Medulla oblongata (tissue), 1 donor: ENCODE measurements around the gene PSMC3.

Experiments
- DNase-seq: peaks from one replicate; pipeline ENCODE4 v3.0.0-alpha.2; 2015; ENCODE audit errors: extremely low spot score

The PSMC3 gene

DNA sequence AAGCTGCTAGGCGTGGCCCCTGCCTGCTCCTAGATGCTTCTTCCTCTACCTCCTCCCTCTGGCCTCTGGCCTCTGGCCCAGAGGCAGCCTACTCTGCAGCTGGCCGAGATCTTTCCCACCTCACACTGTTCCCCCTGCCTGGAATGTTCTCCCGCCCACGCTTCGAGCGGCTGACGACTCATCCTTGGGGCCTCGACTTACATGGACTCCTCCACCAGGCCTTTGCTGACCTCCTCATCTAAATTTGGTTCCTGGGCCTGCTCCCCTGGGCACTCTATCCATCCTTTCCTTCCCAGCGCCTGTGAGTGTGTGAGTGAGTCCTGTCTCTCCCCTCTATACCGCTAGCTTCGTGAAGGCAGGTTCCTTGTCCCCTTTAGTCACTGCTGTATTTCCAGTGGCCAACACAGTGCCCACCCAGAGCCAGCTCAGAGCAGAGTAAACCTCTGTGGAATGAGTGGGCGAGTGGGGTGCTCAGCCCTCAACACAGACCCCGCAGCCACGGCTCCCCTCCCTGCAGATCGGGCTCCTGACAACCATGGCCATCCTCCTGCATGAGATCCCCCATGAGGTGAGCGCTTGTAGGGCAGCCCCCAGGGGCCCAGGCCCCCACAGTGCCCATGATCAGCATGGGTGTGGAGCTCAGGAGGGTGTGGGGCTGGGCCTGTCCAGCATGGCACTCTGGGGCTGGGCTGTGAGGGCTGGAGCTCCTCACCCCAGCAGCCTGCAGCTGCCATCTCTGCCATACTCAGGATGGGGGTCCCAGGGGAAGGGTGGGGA lies 12.1 kb downstream of the PSMC3 start:
- DNase-seq, result no peak

DNA sequence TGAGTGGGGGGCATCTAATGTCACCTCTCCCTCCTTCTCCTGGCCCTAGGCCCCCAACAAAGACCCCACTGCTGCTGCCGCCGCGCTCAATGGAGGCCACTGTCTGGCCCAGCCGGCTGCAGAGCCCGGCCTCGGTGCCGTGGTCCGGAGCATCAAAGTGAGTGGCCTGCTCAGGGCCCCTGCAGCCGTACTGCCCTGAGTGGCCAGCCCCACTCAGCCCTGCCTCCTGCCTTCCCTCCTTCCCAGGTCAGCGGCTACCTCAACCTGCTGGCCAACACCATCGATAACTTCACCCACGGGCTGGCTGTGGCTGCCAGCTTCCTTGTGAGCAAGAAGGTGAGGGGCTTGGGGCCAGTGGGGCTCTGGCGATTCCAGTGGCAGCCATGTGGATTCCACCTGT lies 12.9 kb downstream of the PSMC3 start:
- DNase-seq, result no peak

DNA sequence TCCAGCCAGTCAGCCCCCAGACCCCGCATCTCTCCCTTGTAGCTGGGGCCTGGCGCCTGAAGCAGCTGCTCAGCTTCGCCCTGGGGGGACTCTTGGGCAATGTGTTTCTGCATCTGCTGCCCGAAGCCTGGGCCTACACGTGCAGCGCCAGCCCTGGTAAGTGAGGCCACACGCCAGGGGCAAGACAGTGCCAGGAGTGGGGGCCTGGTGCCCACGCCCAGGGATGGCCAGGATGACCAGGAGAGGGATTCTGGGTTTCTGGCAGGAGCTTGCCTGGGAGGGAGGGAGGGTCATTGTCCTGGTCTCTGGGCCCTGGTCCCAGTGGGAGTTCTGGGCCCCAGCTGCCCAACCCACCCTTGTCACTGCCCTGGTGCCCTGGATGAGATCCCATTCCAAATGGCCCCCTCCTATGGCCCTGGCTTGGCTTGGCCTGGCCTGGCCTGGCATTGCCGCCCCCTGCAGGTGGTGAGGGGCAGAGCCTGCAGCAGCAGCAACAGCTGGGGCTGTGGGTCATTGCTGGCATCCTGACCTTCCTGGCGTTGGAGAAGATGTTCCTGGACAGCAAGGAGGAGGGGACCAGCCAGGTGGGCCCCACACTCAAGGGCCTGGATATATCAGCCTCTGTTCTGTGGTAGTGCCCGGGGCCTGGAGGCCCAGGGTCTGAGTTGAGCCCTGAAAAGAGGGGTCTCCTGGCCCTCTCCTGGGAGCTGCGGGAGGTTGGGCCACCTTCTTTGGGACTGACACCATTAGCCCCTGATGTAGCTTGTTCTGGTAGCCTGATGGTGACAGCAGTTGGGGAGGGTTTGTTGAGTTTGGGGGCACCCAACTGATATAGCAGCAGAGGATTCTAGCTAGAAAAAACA lies 14.1 kb downstream of the PSMC3 start:
- DNase-seq, result peak; percentile 57

DNA sequence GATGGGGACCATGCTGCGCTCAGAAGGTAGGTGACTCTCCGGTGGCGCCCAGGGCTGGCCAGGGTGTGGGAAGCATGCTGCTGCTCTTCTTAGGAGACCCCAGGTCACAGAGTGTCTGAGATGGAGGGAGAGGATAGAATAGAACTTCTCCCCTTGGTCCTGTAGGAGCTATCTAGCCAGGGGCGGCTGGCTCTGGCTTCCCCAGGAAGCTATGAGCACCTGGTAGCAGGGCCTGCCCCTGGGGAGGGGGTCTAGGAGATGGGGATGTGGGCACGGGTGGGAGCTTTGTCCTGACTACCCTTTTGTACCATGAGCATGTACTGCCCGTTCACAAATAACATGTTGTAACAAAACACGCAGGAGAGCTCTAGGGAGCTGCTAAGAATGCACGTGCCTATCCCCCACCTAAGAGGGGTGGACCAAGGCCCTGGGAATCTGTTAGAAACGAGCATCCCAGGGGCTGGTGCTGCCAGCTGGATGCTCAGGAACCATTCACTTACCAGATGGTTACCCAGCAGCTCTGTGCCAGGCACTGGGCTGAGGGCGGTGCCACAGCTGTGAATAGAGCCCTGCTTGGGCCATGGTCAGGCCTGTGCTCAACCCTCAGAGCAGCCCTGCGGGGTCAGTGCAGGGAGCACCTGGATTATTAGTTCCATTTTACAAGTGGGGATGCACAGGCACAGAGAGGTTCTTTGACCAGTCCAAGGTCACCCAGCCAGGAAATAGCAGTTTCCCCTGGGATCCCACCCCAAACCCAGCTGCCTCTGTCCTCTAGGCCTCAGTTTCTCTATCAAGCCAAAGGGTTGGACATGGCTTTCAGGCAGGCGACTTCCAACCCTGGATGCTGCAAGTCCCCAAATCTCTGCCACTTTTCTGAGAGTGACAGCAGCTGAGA lies 15.6 kb downstream of the PSMC3 start:
- DNase-seq, result no peak

DNA sequence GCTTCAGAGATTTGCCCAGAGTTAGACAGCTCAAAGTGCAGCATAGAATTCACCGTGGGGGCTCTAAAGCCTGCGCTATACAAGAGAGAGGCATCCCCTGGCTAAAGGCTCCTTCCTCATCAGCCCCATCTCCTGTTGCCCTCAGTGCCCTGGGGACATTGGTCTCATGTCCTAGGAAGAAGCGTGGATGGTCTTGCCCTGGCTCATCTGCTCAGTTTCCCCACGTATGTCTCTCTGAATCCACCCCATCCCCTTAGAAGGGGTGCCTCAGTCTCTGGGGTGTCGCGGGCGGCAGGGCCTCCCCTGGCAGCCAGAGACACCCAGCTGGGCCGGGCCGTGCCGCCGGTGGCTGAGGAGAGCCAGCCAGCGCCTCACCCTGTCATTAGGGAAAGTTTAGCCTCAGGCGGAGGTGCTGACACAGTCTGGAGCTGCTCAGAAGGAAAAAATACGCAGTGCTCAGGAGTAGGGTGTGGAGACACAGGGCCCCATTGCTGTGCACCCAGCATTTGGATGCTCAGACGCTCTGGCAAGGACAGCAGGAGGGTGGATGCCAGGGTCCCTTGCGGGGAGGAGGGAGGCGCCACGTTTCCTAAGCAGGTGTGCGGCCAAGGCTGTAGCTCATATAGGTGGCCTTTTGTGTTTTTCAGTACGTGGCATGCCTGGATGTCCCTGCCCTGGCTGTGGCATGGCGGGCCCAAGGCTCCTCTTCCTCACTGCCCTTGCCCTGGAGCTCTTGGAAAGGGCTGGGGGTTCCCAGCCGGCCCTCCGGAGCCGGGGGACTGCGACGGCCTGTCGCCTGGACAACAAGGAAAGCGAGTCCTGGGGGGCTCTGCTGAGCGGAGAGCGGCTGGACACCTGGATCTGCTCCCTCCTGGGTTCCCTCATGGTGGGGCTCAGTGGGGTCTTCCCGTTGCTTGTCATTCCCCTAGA lies 16.5 kb downstream of the PSMC3 start:
- no peak for DNase-seq

DNA sequence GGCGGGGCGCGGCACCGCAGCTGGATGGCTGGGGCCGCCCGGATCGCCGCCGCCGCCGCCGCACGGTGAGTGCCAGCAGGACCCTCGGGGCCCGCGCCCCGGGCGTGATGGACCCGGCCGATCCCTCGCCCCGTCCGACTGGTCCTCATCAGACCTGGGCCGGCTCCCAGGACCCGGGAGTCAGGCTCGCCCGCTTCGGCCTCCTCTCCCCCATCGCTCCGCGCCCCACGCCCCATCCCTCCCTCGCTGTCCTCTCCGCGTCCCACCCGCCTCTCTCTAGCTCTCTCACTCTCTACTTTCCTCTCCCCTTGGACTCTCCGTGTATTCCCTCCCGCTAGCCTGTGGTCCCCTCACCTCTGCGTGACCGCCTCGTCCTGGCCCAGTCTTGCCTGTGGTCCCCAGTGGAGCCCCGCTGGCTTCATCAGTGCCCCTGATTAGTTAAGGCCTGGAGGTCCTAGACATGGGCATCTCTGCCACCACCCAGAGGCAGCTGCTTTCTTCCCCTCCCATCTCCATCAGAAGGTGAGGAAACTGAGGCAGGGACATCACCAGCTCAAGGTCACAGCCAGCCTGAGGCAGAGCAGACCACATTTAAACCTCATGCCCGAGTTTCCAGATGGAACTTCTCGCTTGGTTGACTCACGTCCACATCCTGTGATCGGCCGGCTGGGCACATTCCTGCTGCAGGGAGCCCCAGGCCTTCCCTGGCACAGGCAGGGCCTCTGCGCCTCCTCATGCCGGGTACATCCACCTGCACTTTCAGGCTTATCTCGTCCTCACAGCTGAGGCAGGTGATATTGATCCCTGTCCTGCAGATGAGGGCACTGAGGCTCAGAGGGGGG lies 17.4 kb downstream of the PSMC3 start:
- DNase-seq, result no peak

DNA sequence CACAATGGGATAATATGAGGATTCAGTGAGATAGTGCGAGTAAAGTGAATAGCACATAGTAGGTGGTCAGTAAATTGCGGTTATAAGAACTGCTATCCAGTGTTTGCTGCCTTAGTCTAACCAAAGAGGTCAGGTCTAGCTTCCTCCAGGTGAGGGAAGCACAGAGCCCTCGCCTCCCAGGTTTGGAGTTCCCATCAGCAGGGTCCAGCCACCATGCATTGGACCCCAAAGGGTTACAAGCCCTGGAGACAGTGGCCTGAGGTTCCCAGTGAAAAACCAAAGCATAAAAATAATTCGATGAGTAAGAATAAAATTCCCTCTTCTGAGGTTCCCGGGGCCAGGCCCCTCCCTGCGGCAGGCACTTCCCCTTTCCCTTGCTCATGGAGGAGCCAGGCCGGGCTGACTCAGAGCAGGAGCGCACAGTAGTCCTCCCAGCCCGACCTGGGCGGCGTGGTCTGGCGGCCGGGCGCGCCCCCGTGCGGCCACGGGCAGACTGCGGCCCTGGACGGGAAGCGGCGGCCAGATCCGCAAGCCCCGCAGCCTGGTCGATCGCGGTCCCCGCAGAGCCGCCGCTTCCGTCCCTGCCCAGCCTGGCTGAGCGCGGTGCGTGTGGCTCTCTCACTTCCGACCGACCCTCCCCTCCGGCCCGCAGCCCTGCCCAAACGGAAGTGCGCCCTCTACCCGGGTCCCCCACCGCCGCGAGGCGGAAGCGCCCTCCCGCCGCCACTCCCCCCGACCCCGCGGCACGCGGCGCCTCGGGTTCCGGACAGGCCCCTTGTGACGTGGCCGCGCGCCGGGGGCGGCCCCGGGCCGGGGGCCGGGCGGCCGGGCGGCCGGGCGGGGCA lies 18.3 kb downstream of the PSMC3 start, which contains the start of gene SLC39A13:
TSS of gene SLC39A13 (plus strand) at position 845 of the 845 bp plus-strand sequence. CDS start 1,505 bp downstream, outside the sequence.
- DNase-seq, result peak; percentile 95

DNA sequence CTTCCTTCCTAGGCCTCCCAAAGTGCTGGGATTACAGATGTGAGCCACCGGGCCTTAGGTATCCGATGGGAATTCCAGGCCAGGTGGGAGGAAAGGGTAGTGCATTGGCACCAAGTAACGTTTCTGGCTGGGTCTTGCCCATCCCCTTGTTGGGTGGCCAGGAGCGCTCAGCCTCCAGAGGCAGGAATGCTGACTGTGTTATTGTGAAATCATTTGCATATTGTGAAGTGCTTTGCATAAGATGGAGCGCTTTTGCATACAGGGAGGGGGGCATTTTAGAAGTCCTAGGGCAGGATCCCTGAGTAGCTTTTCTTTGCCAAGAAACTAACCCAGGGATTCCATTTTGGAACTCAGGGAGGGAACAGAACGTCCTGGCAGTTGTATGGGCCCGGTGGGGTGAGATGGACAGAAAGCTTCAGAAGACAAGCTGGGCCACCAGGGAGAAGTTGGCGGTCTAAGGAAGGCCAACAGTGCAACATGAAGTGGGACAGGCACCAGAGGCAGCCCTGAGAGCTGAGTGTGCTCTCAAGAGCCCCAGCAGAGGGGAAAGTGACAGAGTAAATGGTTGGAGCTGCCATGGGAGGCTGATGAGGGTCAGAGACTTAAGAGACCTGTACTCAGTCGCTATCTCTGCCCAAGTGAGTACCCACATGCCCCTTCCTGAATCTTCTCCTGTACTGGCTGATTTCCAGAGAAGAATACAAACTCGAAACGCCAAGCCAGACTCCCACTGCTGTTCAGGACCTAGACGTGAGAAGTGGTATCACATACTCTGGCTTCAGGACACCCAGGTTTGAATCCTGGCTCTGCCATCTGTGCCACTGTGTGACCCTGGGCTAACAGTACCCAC lies 19.1 kb downstream of the PSMC3 start:
- peak; percentile 40 for DNase-seq

DNA sequence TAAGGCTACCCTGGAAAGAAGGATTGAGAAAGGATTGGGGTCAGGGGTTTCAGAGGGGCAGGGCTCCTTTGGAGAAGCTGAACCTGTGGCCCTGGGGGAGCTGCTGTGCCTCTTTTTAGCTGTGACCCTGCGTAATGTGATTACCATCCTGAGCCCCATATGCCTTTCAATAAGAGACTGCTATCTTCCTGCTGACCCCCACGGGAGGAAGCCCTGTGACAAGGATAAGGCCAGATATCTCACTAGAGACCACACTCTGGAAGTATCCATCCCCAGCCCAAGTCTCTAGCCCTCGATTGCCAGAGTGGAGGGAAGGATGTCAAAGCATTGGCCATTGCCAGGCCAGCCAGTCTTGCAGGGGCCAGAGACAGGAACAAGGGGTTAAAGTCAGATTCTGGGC lies 22.7 kb downstream of the PSMC3 start:
- DNase-seq, result no peak

DNA sequence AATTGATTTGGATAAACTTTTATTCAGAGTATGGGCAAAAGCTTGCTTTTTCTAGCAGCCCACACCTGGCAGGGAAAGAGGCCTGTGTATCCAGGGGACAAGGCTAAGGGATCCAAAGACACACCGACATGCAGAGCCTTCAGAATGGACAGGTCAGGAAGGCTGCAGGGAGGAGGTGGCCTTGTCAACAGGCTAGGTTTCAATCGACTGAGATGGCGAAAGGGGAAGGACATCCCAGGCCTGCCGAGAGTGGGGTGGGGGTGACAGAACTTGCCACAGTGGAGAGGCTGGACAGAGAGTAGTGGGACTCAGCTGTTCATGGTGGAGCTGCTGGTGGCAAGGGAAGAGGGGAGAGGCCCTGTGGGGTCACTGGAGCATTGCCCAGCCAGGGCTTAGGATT lies 23.1 kb downstream of the PSMC3 start:
- DNase-seq, result no peak

DNA sequence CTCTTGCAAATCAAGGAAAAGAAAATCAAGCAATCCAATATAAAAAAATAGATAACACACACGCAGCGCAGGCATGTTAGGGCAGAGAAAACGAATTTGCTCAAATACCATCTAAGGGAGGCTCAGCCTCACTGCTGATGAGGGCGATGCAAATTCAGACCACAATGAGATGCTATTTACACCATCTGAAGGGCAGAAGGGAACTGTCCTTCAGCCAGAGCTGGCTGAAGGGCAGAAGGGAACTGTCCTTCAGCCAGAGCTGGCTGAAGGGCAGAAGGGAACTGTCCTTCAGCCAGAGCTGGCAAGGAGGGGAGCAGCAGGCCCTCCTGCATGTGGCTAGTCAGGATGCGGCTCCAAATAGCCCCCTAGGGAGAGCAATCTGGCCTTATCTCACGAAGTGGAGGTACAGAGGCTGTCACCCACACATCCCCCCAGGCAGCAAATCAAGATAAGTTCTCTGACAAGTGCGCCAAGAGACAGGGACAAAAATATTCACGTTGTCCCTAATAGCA lies 25.4 kb downstream of the PSMC3 start:
- no peak for DNase-seq

DNA sequence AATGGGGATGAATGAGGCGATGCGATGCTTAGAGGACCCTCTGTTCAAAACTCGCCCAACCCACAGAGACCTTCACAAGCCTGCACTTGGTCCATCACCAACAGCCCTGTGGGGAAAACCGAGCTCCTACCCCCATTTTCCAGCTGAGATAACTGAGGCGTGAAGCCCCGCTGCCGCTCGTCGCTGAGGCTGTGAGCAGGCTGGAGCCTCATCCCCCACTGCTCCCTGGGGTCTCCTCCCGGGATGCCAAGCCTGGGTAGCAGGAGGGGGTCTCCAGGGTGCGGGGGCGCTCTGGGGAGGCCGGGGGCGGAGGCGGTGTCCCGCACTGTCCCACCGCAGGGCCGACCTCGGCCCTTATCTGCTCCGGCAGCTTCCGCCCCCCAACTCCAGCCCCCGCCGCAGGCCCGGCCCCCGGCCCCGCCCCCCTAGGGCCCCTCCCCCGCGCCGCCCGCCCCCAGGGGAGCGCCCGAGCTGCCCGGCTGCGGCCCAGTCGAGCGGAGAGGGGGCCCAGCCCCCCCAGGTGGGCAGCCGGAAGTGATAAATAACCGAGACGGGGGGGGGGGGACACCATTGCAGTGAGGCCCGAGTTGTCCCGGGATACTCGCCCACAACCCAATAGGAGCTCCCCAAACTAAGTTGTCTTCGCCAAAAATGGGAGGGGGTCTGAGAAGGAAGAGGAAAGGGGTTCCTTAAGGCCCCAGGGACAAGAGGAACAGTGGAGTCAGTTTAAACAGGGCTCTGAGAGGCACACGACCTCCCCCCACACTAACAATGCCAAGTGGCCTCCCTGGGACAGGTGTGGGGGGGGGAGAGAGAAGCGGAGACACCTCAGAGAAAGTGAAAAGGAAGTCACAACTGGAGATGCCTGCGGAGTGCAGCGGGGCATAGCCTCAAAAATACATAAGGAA lies 26.1 kb downstream of the PSMC3 start:
- DNase-seq, result no peak

DNA sequence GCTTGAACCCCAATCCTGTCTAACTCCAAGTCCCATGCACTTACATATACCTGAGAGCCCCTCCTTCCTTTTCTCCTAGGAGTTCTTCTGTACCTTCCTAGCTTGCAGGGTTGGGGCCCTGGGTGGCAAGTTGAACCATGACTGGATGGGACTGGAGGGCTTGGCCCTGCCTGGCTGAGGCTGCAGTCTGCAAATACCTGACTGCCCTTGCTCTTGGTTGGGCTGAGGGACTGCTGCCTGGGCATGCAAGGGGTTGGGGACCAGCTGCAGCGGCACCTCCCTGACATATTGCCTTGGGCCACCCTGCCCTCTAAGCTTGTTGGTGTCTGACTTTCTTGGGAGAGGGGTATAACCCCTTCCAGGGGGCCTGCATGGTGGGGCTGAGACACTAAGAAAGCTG lies 27.7 kb downstream of the PSMC3 start:
- DNase-seq, result no peak

DNA sequence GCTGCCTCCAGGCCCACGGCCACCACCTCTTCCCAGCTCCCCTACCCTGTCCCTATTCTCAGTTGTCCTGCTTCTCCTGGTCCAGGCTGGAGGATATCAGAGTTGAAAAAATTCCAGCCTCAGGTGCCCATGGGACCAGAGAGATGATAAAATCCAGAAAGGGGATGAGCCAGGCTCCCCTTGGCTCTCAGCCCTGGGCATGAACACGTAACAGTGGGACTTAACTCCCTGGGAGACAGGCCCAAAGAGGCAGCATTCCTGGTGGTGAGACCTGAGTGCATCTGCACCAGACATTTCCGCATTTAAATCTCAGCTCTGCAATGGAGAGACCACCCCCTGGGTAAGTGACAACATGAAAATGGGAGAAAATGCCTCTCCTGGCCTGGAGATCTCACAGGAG lies 28.2 kb downstream of the PSMC3 start:
- no peak for DNase-seq

DNA sequence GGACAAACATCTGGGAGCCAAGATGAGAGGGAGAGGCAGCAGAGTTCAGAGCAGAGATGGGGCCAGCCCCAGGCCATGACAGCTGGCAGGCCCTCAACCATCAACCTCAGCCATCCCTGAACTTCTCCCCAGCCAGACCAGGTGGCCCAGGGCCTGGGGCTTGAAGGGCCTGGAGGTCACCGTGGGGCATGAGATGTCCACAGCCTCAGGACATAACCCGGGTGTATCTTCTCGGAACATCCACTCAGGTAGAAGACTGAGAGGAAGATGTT lies 30.3 kb downstream of the PSMC3 start:
- no peak for DNase-seq

DNA sequence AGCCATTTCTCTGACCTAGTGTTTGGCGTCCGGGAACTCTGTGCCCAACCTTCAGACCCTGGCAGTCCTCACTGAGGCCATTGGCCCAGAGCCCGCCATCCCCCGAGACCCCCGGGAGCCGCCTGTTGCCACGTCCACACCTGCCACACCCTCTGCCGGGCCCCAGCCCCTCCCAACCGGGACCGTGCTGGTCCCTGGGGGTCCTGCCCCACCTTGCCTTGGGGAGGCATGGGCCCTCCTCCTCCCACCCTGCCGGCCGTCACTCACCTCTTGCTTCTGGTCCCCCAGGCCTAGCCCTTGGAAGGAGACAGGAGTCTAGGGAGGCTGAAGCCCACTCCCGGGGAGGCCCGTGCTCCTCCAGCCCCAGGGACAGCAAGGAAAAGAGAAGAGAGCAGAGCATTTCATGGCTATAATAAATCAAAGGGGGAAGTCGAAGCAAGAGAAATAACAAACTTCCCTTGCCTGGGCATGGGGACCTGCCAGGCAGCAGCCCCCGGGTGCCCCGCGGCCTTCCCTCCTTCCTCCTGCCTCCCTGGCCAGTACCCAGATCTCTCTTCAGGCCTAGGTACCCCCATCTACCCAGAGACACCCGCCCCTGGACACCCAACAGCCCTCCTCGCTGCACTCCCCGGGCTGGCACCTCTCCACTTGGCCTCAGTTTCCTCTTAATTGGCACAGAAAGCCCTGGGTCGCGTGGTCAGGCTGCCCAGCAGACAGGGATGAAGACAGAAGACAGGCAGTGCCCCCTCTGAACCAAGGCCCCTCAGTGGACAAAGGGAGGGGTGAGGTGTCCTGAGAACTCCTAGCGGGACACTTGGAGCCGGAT lies 30.8 kb downstream of the PSMC3 start:
- no peak for DNase-seq
